Transverse colon (tissue), 4 donors: Measurements from ENCODE around the gene RPL14. TPM values are rescaled to one million over a fixed set of nuclear protein-coding genes. Genes with fewer than 3 reads are reported as not detected.

Experiments
- DNase-seq: peaks from one replicate; pipeline ENCODE4 v3.0.0-alpha.2; 2019
- H3K27ac ChIP-seq, 4 donors: fragments of 200-600 bp; sonication (generic); 2 replicates each; pipeline ENCODE4 v1.5.1; 2016 to 2018; ENCODE audit warnings: inconsistent platforms in 4 of 4
- H3K27me3 ChIP-seq: fragments of 200-600 bp; sonication (generic); 2 replicates; pipeline ENCODE4 v1.5.1; 2017; ENCODE audit warnings: inconsistent platforms
- H3K36me3 ChIP-seq, 4 donors: fragments of 200-600 bp; sonication (generic); 2 replicates each; pipeline ENCODE4 v1.5.1; 2017 to 2019; ENCODE audit warnings: inconsistent platforms in 4 of 4
- H3K4me1 ChIP-seq, 4 donors: fragments of 200-600 bp; sonication (generic); 2 replicates each; pipeline ENCODE4 v1.5.1; 2017 to 2020; ENCODE audit warnings: inconsistent platforms in 4 of 4
- H3K4me3 ChIP-seq, 4 donors: fragments of 200-600 bp; sonication (generic); 1 replicate in 1 of 4; 2 replicates in 3 of 4; pipeline versions ENCODE4 v1.5.1 to v1.6.1; 2017 to 2019; ENCODE audit warnings: inconsistent platforms in 4 of 4
- H3K9me3 ChIP-seq, 2 donors: fragments of 200-600 bp; sonication (generic); 2 replicates each; pipeline ENCODE4 v1.5.1; 2017 to 2019; ENCODE audit warnings: inconsistent platforms in 2 of 2
- EP300 ChIP-seq: sonication (generic); formaldehyde crosslinking; IDR thresholded peaks from one replicate; pipeline ENCODE4 v1.6.1; 2017; ENCODE audit warnings: antibody characterized with exemption, low read depth
- POLR2A ChIP-seq: fragments of 450-650 bp; IDR thresholded peaks from one replicate; pipeline ENCODE4 v1.6.1; 2016; ENCODE audit warnings: antibody characterized with exemption, mild to moderate bottlenecking, moderate library complexity
- POLR2AphosphoS5 ChIP-seq, 3 donors: sonication (generic); formaldehyde crosslinking; IDR thresholded peaks; one replicate each; pipeline ENCODE4 v1.6.1; 2016; ENCODE audit warnings: antibody characterized with exemption in 3 of 3
- WGBS, 2 donors: methylation state at CpG; one replicate each; pipeline ENCODE4 v1.1.5; 2018; ENCODE audit warnings: low coverage in 1 of 2; 5-methylcytosine and 5-hydroxymethylcytosine counted together
- in situ Hi-C, 4 donors: fragments of 200-750 bp; cut with MboI; loops; one replicate each; pipeline versions ENCODE4 v1.15.0 to v1.15.1; 2017; ENCODE audit warnings: low sequenced_read_pairs in 3 of 4, low pct_ligation_motif_present in 1 of 4, low pct_unique_long_range_greater_than_20kb in 1 of 4
- intact Hi-C: fragments of 100-400 bp; cut with DNase I; formaldehyde crosslinking; loops from one replicate; pipeline ENCODE4 v1.15.1; 2023; ENCODE audit warnings: low total_unique reads
- total RNA-seq, 4 donors: library from RNA; depleted of rRNA; stranded (reverse); fragments of >200 nt; gene quantifications; one replicate each; pipeline ENCODE4 v1.1.0, GENCODE V29; 2016
- TF ChIP-seq, protein P1 (sequence below), 5 experiments: fragments of 200-600 bp in 3 of 5; fragments of 450-650 bp in 2 of 5; sonication (generic) in 3 of 5; IDR thresholded peaks; 1 replicate in 2 of 5; 2 replicates in 3 of 5; pipeline ENCODE4 v1.5.1; 2016 to 2017; ENCODE audit warnings: antibody characterized with exemption in 5 of 5, inconsistent platforms in 3 of 5, mild to moderate bottlenecking in 2 of 5, moderate library complexity in 1 of 5

Gene RPL14
- total RNA-seq = 100 to 1,000 TPM in 3 of 4 donors, 10 to 100 TPM in 1; 90.1 to 299 (median 194) TPM

DNA sequence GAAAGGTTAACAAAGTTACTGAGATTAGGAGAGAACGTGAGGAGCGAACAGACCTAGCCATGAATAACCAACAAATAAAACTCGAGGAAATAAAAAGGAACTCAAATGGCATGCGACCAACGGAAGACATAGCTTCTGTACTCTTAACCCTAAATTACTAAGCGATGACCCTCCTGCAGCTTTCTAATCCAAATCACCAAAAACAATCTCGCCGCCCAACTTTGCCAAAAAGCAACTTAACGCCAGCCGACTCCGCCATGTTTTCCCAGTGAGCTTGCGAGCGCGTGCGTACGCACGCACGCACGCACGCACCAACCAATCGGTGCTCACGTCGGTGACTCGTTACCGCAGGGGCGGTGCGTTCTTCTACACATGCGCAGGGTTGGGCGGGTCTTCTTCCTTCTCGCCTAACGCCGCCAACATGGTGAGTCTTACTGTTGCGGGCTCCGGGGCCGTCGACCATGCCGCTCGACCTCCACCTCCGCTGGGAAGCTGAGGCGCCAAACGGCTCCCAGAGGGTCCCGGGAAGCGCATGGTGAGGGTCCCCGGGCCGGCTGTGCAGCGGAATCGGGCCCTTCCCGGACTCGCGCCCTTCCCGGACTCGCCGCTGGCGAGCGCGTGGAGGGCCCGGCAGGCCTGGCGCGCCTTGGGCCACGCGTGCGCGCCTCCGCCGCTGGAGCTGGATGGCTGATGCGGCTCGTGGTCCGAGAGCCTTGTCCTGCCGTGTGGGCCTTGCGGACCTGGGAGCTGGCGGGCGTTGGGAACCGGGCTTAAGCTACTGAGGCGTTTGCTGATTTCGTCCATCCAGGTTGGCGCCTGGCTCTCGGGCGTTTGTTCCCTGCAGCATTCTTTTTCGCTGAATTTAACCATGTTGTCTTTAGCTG is at the start of gene RPL14:
Gene RPL14, plus strand, starts transcription at position 400 of the 884 bp plus-strand sequence. Its CDS starts 133 bp downstream, at position 533.
- TF ChIP-seq POLR2AphosphoS5 (IDR thresholded peaks at IDR 0.05) (peak; percentile 97 to 99 (median 98)), EP300 (no peak), POLR2A (peak; percentile 96)
- TF ChIP-seq, protein P1, sequence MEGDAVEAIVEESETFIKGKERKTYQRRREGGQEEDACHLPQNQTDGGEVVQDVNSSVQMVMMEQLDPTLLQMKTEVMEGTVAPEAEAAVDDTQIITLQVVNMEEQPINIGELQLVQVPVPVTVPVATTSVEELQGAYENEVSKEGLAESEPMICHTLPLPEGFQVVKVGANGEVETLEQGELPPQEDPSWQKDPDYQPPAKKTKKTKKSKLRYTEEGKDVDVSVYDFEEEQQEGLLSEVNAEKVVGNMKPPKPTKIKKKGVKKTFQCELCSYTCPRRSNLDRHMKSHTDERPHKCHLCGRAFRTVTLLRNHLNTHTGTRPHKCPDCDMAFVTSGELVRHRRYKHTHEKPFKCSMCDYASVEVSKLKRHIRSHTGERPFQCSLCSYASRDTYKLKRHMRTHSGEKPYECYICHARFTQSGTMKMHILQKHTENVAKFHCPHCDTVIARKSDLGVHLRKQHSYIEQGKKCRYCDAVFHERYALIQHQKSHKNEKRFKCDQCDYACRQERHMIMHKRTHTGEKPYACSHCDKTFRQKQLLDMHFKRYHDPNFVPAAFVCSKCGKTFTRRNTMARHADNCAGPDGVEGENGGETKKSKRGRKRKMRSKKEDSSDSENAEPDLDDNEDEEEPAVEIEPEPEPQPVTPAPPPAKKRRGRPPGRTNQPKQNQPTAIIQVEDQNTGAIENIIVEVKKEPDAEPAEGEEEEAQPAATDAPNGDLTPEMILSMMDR (IDR thresholded peaks at IDR 0.05) = no peak
- Histone ChIP-seq H3K27ac (peak within 1 kb of the TSS; percentile 89 to 92 (median 90)), H3K4me1 (peaks cover 20 to 39% (median 30%) of the 10 kb centered on the region in 4 donors), H3K9me3 (no peaks in the 10 kb centered on the region), H3K27me3 (no peaks in the 10 kb centered on the region), H3K4me3 (peak within 1 kb of the TSS; percentile 64 to 97 (median 78)), H3K36me3 (peaks cover 0 to 38% (median 13%) of the 10 kb centered on the region in 4 donors)
- 0% methylated on average over 2 to 74 of the region's 79 CpGs for WGBS, 2 donors
- DNase-seq = peak; percentile 97
- intact Hi-C loops (no loop called here), in situ Hi-C loops (no loop called here)

DNA sequence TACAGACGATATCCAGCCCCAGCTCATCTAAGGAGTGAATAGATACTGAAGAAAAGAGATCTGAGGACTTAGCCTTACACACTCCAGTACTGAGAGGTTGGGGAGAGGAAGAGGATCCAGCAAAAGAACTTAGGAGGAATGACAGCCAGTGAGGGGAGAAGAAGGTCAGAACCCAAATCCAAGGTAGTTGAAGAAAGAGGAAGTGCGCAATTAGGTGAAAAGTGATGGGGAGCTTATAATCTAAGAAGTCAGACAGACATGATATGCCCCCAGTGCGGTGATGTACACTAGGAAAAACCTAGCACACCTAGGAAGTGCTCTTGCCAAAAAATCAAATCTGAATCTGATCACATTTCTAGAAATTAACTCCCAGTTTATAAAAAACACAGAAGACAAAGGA is 49.5 kb upstream of the RPL14 start:
- H3K36me3 ChIP-seq = no peaks in the 10 kb centered on the region
- no peaks in the 10 kb centered on the region for H3K27me3 ChIP-seq
- TF ChIP-seq POLR2A (no peak), POLR2AphosphoS5 (IDR thresholded peaks at IDR 0.05) (no peak), EP300 (no peak)
- TF ChIP-seq, protein P1 (IDR thresholded peaks at IDR 0.05) = no peak
- H3K9me3 ChIP-seq = no peaks in the 10 kb centered on the region
- H3K4me1 ChIP-seq = no peaks in the 10 kb centered on the region
- 78 to 90% methylated on average over 2 to 3 of the region's 3 CpGs for WGBS, 2 donors
- intact Hi-C loops = no loop called here
- DNase-seq = no peak
- no peak overlapping the region for H3K27ac ChIP-seq
- no peak overlapping the region for H3K4me3 ChIP-seq
- in situ Hi-C loops = no loop called here

DNA sequence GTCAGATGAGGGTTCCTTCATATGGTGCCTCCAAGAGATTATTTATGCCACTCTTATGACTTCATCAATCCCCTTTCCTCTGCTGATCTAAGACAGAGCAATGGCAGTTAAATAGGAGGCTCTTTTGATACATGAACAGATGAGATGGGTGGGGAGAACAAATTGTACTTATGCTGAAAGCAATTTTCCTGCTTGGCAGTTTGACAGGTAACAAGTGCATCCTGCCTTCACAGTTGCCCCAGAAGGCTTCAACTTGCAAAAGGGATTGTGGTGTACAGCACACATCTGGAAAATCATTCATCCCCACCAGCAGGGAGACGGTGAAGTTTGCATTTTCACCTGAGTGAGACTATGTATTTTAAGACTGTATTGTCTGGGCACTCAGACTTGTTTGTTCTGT is 42.9 kb upstream of the RPL14 start:
- WGBS, 2 donors = 80% methylated on average over 1 of the region's 1 CpG; no CpG with 5 or more reads in 1 of the 2 donors
- Histone ChIP-seq H3K9me3 (no peaks in the 10 kb centered on the region), H3K4me3 (no peak overlapping the region), H3K4me1 (peaks cover 0 to 12% (median 3%) of the 10 kb centered on the region in 4 donors), H3K27me3 (no peaks in the 10 kb centered on the region), H3K27ac (no peak overlapping the region), H3K36me3 (no peaks in the 10 kb centered on the region)
- DNase-seq = no peak
- in situ Hi-C loops (no loop called here), intact Hi-C loops (no loop called here)
- TF ChIP-seq EP300 (no peak), POLR2AphosphoS5 (IDR thresholded peaks at IDR 0.05) (no peak), POLR2A (no peak)
- TF ChIP-seq, protein P1 (IDR thresholded peaks at IDR 0.05) = no peak

- no peak for DNase-seq
- intact Hi-C loops = no loop called here
- 38 to 56% methylated on average over 2 of the region's 2 CpGs for WGBS, 2 donors
These were observed 39.1 kb upstream of the RPL14 start for GRCh38 chr3:40417845-40418543.

More at GRCh38 chr3:40417845-40418543, 39.1 kb upstream of the RPL14 start:
- in situ Hi-C loops = no loop called here
- H3K27me3 ChIP-seq = no peaks in the 10 kb centered on the region
- peak overlapping the region in 3 of 4 donors; percentile 37 to 48 (median 45) for H3K27ac ChIP-seq
- no peak overlapping the region for H3K4me3 ChIP-seq
- H3K36me3 ChIP-seq = no peaks in the 10 kb centered on the region
- H3K4me1 ChIP-seq = peaks cover 0 to 12% (median 3%) of the 10 kb centered on the region in 4 donors
- no peaks in the 10 kb centered on the region for H3K9me3 ChIP-seq
- no peak for TF ChIP-seq EP300
- no peak for TF ChIP-seq POLR2A
- TF ChIP-seq, protein P1 (IDR thresholded peaks at IDR 0.05) = no peak
- TF ChIP-seq POLR2AphosphoS5 (IDR thresholded peaks at IDR 0.05) = peak in 1 of 3 donors; percentile 42
